LHCN-M2 (cell line): ENCODE results near the gene ERBB4. TPM values are rescaled to one million over a fixed set of nuclear protein-coding genes. Genes with fewer than 3 reads are reported as not detected.
A peak's percentile ranks its signal among the peaks of the same experiment; 100 is the strongest.

Experiments
- DNase-seq: peaks from one replicate; pipeline ENCODE4 v3.0.0-alpha.2; 2012; ENCODE audit warnings: low read depth
- total RNA-seq: library from RNA; depleted of rRNA; stranded (reverse); fragments of >200 nt; gene quantifications from 2 replicates; pipeline ENCODE4 v1.2.3, GENCODE V29; 2014

ERBB4 gene
- total RNA-seq, 1 experiment from 2014 or later, result not detected

DNA sequence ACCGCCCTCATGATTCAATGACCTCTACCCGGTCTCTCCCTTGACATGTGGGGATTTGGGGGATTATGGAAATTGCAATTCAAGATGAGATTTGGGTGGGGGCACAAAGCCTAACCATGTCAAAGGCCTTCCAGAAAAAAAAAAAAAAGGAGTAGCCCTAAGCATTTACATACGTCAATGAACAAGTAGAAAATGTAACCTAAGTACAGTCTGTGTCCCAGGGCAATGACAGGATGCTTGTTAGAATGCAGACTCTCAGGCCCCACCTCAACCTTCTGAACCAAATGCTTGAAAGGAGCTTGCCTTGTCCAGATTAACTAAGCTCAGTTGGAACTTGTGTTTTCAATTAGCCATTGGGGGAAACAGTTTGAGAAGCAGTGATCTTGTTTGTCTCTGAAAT is 1180.1 kb downstream of the ERBB4 start:
- DNase-seq, result no peak

DNA sequence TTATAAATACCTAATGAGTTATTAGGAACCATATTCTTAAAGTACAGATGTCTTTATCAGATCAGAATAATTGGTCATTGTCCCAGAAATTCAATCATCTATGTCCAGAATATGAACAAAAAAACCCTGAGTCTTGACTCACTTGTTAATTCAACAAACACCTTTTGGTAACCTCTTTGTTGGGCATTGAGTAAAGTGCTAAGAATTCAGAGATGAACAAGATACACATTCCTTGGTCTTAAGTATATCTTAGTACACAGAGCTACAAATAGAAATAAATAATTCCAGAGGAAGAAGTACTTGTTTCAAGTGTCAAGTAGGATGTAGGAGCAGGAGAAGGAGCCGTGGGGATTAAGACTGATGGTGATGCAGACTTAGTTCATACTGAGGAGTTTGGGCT is 1184.1 kb downstream of the ERBB4 start:
- no peak for DNase-seq

DNA sequence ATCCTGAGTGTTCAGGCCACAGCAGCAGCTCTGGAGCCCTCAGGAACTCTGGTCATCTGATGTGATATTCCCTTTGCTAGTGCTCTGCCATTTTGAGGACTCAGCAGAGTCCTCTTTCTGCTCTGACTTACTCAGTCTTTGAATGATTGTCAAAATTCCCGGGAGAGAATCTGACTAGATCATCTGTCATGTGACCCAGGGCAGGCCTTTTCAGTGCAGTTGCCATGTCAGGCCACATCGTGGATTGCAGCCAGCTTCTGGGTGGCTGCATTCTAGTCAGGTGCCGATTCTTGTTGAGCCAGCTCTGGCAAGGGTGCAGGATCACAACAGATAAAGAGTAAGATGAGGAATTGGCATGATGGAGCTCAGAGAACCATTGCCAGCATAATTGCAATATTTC is 1186.6 kb downstream of the ERBB4 start:
- DNase-seq, result peak; percentile 3

DNA sequence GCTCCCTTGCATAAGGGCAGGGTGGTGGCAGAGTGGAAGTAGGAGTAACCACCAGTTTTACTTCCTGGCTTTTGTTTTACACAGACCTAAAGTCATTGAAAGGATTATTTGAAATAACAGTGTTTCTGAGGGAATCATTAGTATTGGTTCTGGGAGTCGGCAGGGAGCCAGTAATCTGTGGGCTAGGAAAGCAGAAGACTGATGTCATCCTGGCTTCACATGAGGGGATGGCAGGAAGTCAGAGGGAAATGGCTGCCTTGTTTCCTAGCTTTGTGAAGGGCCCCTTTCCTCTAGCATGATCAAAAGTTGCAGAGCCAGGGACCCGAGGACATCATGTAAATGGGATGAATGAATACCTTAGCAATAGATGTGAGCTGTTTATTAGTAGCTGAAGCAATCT is 1189.6 kb downstream of the ERBB4 start:
- DNase-seq, result no peak

GRCh38 chr2:211347328-211347727 is 1191.3 kb downstream of the ERBB4 start:
- no peak for DNase-seq

DNA sequence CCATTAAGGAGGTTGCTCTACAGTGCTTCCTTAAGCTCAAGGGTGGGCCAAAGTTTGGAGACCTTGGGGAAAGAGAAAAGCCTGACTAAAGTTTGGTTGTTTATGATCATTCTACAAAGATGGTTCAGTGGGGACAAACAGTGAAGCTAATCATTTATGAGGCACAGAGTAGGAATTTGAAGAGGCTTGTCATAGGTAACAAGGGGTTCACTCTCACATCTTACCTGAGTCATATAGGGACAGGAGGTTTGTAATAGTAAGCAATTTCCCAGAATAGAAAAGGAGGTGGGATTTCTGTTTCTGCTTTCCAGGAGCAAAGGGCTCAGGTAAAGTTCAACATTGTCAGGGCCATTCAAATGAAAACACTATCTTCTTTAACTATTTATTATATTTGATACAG is 1194.3 kb downstream of the ERBB4 start:
- no peak for DNase-seq

DNA sequence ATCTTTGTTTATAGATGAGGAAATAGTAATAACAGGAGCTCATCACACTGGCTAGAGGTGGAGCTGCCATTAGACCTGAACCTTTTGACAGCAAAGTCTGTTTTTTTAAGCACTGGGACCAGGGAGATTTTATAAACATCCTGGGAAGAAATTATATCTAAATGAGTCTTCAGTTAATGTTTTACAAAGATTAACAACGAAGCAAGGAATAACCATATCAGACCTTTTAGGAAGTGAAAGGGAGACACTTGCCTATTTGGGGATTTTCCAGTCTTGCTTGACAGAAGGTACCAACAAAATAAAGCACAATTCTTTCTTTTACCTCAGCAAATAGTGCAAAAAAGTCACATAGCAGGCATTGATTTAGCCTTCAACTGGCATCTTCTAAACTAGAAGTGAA is 1205.2 kb downstream of the ERBB4 start:
- no peak for DNase-seq

- no peak for DNase-seq
Measured at GRCh38 chr2:211331736-211332135, 1206.9 kb downstream of the ERBB4 start.

DNA sequence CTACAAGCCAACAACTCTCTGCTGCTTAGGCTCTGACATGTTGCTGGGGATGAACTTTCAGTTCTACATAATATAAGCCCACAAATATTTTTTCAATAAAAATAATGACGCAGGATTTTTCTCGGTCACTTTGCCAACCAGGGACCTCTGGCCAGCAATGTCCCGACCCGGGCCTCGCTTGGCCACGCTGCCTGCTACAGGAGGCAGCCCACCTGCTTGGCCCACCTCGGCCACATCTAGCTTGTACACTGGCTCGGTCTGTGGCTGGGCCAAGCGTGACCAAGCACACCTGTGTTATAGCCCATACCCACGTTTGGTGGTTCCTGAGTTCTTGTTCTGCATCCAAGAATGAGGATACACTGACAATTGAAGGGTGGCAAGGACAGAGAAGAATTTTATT is 1208.7 kb downstream of the ERBB4 start:
- no peak for DNase-seq

- no peak for DNase-seq
Measured at GRCh38 chr2:211329421-211329820, 1209.2 kb downstream of the ERBB4 start.

GRCh38 chr2:211328126-211328525 is 1210.5 kb downstream of the ERBB4 start:
- DNase-seq, result no peak
